ENCODE data around the gene RIT1. TPM values are rescaled to one million over a fixed set of nuclear protein-coding genes. Genes with fewer than 3 reads are reported as not detected.

The RIT1 gene
- total and polyA plus RNA-seq, 2 of the 8 experiments (the other 6 are each of a cell fraction or from before 2014, with no cell fraction given): 25.3 to 26.8 TPM

DNA sequence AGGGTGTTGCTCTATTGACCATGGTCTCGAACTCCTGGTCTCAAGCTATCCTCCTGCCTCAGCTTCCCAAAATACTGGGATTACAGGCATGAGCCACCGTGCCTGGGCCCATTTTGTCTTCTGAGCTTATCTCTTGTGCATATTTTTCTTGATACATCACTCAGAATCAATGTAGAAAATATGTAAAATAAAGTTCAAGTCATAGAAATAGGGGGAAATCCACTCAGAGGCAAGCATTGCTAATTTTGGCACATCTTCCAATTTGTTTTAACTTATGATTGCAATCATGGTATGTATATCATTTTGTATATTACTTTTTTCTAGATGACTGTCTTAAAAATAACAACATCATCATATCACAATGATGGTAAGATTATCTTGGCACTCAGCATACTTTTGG, 21.6 kb downstream of the RIT1 start (continued):
- TF ChIP-seq EP300 (IDR thresholded peaks at IDR 0.05; ENCODE audit: borderline replicate concordance in 1 of 2, low read depth in 2 of 2, low read length in 2 of 2) (no peak), SP4 (IDR thresholded peaks at IDR 0.05; ENCODE audit: low read length) (no peak)
- TF ChIP-seq, protein P1, sequence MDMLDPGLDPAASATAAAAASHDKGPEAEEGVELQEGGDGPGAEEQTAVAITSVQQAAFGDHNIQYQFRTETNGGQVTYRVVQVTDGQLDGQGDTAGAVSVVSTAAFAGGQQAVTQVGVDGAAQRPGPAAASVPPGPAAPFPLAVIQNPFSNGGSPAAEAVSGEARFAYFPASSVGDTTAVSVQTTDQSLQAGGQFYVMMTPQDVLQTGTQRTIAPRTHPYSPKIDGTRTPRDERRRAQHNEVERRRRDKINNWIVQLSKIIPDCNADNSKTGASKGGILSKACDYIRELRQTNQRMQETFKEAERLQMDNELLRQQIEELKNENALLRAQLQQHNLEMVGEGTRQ (IDR thresholded peaks at IDR 0.05; ENCODE audit: low read length): no peak
